K562 (cell line): ENCODE results near the gene WSCD2. TPM values are rescaled to one million over a fixed set of nuclear protein-coding genes. Genes with fewer than 3 reads are reported as not detected.

ENCODE experiments used
- BACH1 ChIP-seq: fragments of 200-800 bp; sonication (Bioruptor generic); IDR thresholded peaks from 2 replicates; pipeline ENCODE4 v1.6.1; 2016; ENCODE audit warnings: missing genetic modification characterization, missing compliant biosample characterization
- C11orf30 ChIP-seq: fragments of 450-650 bp; IDR thresholded peaks from 2 replicates; pipeline ENCODE4 v1.6.1; 2016; ENCODE audit warnings: low read depth, mild to moderate bottlenecking
- CBFA2T2 ChIP-seq: fragments of 450-650 bp; conservative IDR thresholded peaks from 2 replicates; pipeline ENCODE4 v1.6.1; 2017; ENCODE audit warnings: mild to moderate bottlenecking
- CBFA2T3 ChIP-seq: fragments of 450-650 bp; IDR thresholded peaks from 2 replicates; pipeline ENCODE4 v1.6.1; 2017
- FOXA3 ChIP-seq, 2 experiments: fragments of 450-650 bp in 1 of 2; sonication (generic) in 1 of 2; formaldehyde crosslinking; IDR thresholded peaks in 1 of 2; conservative IDR thresholded peaks in 1 of 2; 2 replicates each; pipeline versions ENCODE4 v1.4.0 to v1.8.0; 2020 to 2022; ENCODE audit warnings: mild to moderate bottlenecking in 2 of 2, missing genetic modification reagents in 1 of 2
- KLF1 ChIP-seq: fragments of 450-650 bp; IDR thresholded peaks from 2 replicates; pipeline ENCODE4 v1.6.1; 2016; ENCODE audit warnings: missing genetic modification characterization, missing compliant biosample characterization
- NFIX ChIP-seq: fragments of 250-450 bp; sonication (Bioruptor Pico); IDR thresholded peaks from 2 replicates; pipeline ENCODE4 v1.4.0; 2020; ENCODE audit warnings: low read depth, mild to moderate bottlenecking, moderate library complexity
- PBX2 ChIP-seq, 2 experiments: IDR thresholded peaks in 1 of 2; conservative IDR thresholded peaks in 1 of 2; 2 replicates each; pipeline ENCODE4 v1.6.1; 2016; ENCODE audit warnings: low read depth in 2 of 2, mild to moderate bottlenecking in 1 of 2, missing compliant biosample characterization in 1 of 2, missing genetic modification characterization in 1 of 2, moderate library complexity in 1 of 2
- polyA plus RNA-seq, 8 experiments: library from polyadenylated mRNA; depleted of rRNA in 4 of 8; stranded (reverse) in 5 of 8; unstranded in 3 of 8; fragments of >200 nt; fragmentation: Nextera tagmentation in 2 of 8; fragmentation: Illumina TruSeq in 1 of 8; extraction: Ambion mirVana in 2 of 8; extraction: Trizol in 1 of 8; gene quantifications; 2 replicates each; pipeline versions ENCODE4 v1.2.1 to v1.2.3, GENCODE V29; 2011 to 2014; ENCODE audit warnings: inconsistent platforms in 1 of 8, missing spikeins in 1 of 8
- total RNA-seq, 7 experiments: library from RNA; depleted of rRNA in 6 of 7; stranded (reverse); fragments of >200 nt in 6 of 7; fragmentation: Illumina TruSeq in 2 of 7; extraction: Trizol in 2 of 7; gene quantifications; 2 replicates each; pipeline versions ENCODE4 v1.2.1 to v1.2.3, GENCODE V29; 2011 to 2021; ENCODE audit warnings: low replicate concordance in 1 of 7

Gene WSCD2
- total and polyA plus RNA-seq, 9 of the 15 experiments (the other 6 are each of a cell fraction or from before 2014, with no cell fraction given) = 0.72 to 14.1 (median 4.0) TPM

- no peak for TF ChIP-seq PBX2 (CRISPR knock-in tag; IDR thresholded peaks at IDR 0.05; ENCODE audit: low read depth)
- peak; percentile 92 for TF ChIP-seq PBX2 (tag; conservative IDR thresholded peaks at IDR 0.05; ENCODE audit: low read depth)
- TF ChIP-seq BACH1 (tag) = peak; percentile 24; the same call in 1 of the 2 replicates
- peak; percentile 58 for TF ChIP-seq CBFA2T3
- TF ChIP-seq FOXA3 (CRISPR knock-in tag; conservative IDR thresholded peaks at IDR 0.05 in 1 of 2, IDR thresholded peaks at IDR 0.05 in 1 of 2) = peak in 1 of 2 experiments; percentile 52; a peak in 2 of 4 replicates
- TF ChIP-seq NFIX (CRISPR knock-in tag) = no peak
- no peak for TF ChIP-seq KLF1 (tag)
- peak; percentile 40; the same call in 1 of the 2 replicates for TF ChIP-seq C11orf30
- TF ChIP-seq CBFA2T2 = peak; percentile 37; the same call in 1 of the 2 replicates
Observed at GRCh38 chr12:108099778-108100489, 29.2 kb upstream of the WSCD2 start (continued).
